Natural killer cell treated with Interleukin-12 subunit alpha and Interleukin-12 subunit beta and Interleukin-15 and Interleukin-18, amount 100 ng/mL, for 72 hours (primary cell): ENCODE measurements around the gene TRABD2B. TPM values are rescaled to one million over a fixed set of nuclear protein-coding genes. Genes with fewer than 3 reads are reported as not detected.
A peak's percentile ranks its signal among the peaks of the same experiment; 100 is the strongest.

Experiments
- ATAC-seq, 2 donors: fragments of 150-1000 bp; cut with Tn5 transposase in 1 of 2; sonication (Bioruptor Pico), chemical (Tn5 transposase) in 1 of 2; 2 replicates each; pipeline ENCODE4 v1.10.0; 2021
- DNase-seq: peaks from one replicate; pipeline ENCODE4 v3.0.0; 2022; ENCODE audit warnings: low spot score
- H3K27ac Mint-ChIP-seq, 2 donors: 1 replicate in 1 of 2; 2 replicates in 1 of 2; pipeline ENCODE4 v1.8.0; 2022; ENCODE audit warnings: mixed read lengths in 2 of 2, mild to moderate bottlenecking in 1 of 2, moderate library complexity in 1 of 2
- H3K27me3 Mint-ChIP-seq, 2 donors: 1 replicate in 1 of 2; 2 replicates in 1 of 2; pipeline ENCODE4 v1.8.0; 2022; ENCODE audit warnings: mixed read lengths in 2 of 2
- H3K36me3 Mint-ChIP-seq: one replicate; pipeline ENCODE4 v1.8.0; 2022; ENCODE audit warnings: mixed read lengths
- H3K4me1 Mint-ChIP-seq, 2 donors: 1 replicate in 1 of 2; 2 replicates in 1 of 2; pipeline ENCODE4 v1.8.0; 2022; ENCODE audit warnings: low read depth in 2 of 2, mixed read lengths in 2 of 2, mild to moderate bottlenecking in 1 of 2
- H3K4me3 Mint-ChIP-seq: one replicate; pipeline ENCODE4 v1.8.0; 2022; ENCODE audit warnings: mixed read lengths
- H3K9me3 Mint-ChIP-seq: 2 replicates; pipeline ENCODE4 v1.8.0; 2022; ENCODE audit warnings: mixed read lengths
- total RNA-seq, 2 donors: library from RNA; stranded (reverse); gene quantifications; one replicate each; pipeline ENCODE4 v1.2.3, GENCODE V29; 2022

Gene TRABD2B
- total RNA-seq, 2 donors from 2014 or later: not detected

GRCh38 chr1:47795102-47795501, 202.1 kb downstream of the TRABD2B start:
- no peaks in the 10 kb centered on the region for H3K36me3 Mint-ChIP-seq
- no peaks in the 10 kb centered on the region for H3K9me3 Mint-ChIP-seq
- ATAC-seq: no peak
- H3K27me3 Mint-ChIP-seq: peaks cover 0 to 3% of the 10 kb centered on the region in 2 donors
- no peak overlapping the region for H3K4me3 Mint-ChIP-seq
- H3K4me1 Mint-ChIP-seq: no peaks in the 10 kb centered on the region
- DNase-seq: no peak
- H3K27ac Mint-ChIP-seq: no peak overlapping the region

GRCh38 chr1:47794530-47794929, 202.7 kb downstream of the TRABD2B start:
- Mint-ChIP-seq H3K4me1 (no peaks in the 10 kb centered on the region), H3K9me3 (no peaks in the 10 kb centered on the region), H3K36me3 (no peaks in the 10 kb centered on the region), H3K4me3 (no peak overlapping the region), H3K27ac (no peak overlapping the region), H3K27me3 (peaks cover 3 to 5% of the 10 kb centered on the region in 2 donors)
- ATAC-seq (no peak), DNase-seq (no peak)

GRCh38 chr1:47794081-47794480, 203.1 kb downstream of the TRABD2B start:
- H3K9me3 Mint-ChIP-seq: no peaks in the 10 kb centered on the region
- no peaks in the 10 kb centered on the region for H3K36me3 Mint-ChIP-seq
- no peak overlapping the region for H3K4me3 Mint-ChIP-seq
- ATAC-seq (no peak), DNase-seq (no peak)
- H3K4me1 Mint-ChIP-seq: no peaks in the 10 kb centered on the region
- no peak overlapping the region for H3K27ac Mint-ChIP-seq
- H3K27me3 Mint-ChIP-seq: peaks cover 3 to 8% of the 10 kb centered on the region in 2 donors

DNA sequence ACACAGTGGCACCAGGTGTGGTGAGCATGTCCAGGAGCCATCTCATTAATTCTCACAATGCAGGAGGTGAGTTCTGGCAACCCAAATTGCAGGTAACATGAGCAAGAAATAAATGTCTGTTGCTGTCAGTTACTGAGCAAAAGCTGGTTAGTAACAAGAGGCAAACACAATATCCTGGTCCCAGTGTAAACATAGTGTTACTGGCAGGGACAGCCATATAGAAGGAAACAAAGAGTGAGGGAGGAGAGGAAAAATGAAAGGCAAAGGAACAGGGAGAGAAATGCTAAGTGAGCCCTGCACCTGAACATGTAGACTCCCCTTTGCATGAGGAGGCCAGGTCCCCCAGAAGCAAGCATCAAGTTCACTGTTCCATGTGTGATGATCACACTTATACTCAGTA, 203.6 kb downstream of the TRABD2B start:
- ATAC-seq (no peak), DNase-seq (no peak)
- Mint-ChIP-seq H3K27ac (no peak overlapping the region), H3K9me3 (no peaks in the 10 kb centered on the region), H3K4me3 (no peak overlapping the region), H3K27me3 (peaks cover 3 to 8% of the 10 kb centered on the region in 2 donors), H3K36me3 (no peaks in the 10 kb centered on the region), H3K4me1 (no peaks in the 10 kb centered on the region)

DNA sequence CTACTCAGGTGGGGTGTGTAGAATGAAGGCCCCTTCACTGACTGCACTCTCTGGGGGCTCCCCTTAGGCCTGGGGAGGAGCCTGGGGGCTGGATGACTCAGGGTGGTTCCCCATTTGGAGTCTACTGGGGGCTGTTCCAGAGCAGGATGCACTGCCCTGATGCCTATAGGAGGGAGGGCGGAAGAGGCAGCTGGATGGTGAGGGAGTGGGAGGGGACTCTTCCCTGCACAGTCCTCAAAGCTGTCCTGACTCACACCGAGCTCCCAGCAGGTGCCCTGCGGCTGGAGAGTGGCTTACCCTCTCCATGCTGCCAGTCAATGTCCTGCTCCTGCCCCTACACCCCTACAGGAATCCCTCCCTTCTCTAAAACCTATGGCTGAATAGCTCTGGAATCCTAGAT, 204.4 kb downstream of the TRABD2B start:
- Mint-ChIP-seq H3K9me3 (no peaks in the 10 kb centered on the region), H3K27ac (no peak overlapping the region)

DNA sequence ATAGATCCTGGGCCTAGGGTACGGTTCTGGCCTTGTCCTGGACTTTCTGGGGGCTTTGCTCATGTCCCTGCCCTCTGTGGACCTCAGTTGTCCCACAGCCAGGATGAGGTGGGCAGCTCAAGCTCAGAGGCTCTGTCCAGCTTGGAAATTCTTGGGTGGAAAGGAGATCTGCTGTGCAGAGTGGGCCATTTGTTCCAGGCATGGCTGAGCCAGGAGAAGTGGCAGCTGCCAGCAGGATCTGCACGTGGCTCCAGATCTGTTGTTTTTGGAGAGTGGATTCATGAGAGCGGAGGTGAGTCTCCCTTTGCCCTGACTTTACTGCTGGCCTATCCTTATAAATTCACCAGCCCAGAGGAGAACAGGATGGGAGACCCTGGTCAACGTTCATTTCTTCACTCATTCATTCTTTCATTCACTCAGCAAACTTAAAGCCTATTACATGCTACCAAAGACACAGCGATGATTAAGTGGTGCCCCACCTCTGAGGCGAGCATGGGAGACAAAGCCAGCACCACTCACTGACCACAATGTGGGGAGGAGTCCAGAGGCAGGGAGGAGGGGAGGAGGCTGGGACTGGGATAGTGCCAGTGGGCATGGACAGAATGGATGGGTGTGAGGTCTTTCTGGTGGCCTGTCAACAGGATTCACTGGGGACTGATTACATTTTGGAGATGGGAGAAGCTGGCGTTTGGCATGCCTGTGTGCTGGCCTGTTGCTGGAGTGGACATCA, 205.1 kb downstream of the TRABD2B start:
- H3K27ac Mint-ChIP-seq: no peak overlapping the region
- H3K27me3 Mint-ChIP-seq: peaks cover 8% of the 10 kb centered on the region in 2 donors
- ATAC-seq (no peak), DNase-seq (no peak)
- H3K9me3 Mint-ChIP-seq: no peaks in the 10 kb centered on the region
- H3K36me3 Mint-ChIP-seq: no peaks in the 10 kb centered on the region
- no peak overlapping the region for H3K4me3 Mint-ChIP-seq
- H3K4me1 Mint-ChIP-seq: no peaks in the 10 kb centered on the region

More for the DNA sequence above, 204.4 kb downstream of the TRABD2B start:
- Mint-ChIP-seq H3K36me3 (no peaks in the 10 kb centered on the region), H3K27me3 (peaks cover 3 to 8% of the 10 kb centered on the region in 2 donors), H3K4me1 (no peaks in the 10 kb centered on the region), H3K4me3 (no peak overlapping the region)
- ATAC-seq: no peak
- no peak for DNase-seq

DNA sequence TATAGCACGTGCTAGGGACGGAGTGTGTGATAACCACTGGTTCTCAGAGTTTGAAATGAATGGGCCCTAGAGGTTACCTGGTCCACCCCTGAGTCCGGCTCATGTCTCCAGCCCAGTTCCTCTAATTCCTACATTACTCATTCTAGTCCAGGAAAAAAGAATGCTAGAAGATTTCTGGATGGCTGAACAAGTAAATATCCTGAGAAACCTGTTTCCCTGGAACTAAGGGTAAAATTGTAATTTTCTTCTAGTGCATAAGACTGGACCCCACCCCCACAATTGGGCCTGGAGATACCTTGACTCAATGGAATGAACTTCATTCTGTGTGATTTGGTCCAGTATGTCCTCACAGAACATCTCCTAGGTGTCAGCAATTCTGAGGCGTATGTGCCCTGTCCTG, 208.4 kb downstream of the TRABD2B start:
- H3K27me3 Mint-ChIP-seq: peaks cover 12 to 15% of the 10 kb centered on the region in 2 donors
- H3K36me3 Mint-ChIP-seq: no peaks in the 10 kb centered on the region
- H3K9me3 Mint-ChIP-seq: no peaks in the 10 kb centered on the region
- DNase-seq (no peak), ATAC-seq (no peak)
- no peak overlapping the region for H3K4me3 Mint-ChIP-seq
- no peaks in the 10 kb centered on the region for H3K4me1 Mint-ChIP-seq
- no peak overlapping the region for H3K27ac Mint-ChIP-seq

DNA sequence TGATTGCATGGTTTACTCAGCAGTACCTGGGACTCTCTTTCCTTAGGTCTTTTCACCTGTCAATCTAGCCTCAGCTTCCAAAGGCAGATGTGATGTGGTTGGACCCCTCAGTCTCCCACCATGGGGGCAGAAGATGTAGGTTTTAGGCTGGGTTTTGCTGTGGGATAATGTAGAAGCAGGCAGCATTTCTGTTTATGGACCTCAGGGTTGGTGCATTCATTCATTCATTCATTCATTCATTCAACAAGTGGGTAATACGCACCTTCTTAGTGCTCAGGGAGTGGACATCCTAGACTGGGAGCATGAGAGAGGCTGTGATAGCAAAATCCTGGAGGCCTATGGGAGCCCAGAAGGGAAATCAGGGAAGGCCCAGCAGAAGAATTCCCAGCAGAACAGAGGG, 209.6 kb downstream of the TRABD2B start:
- no peaks in the 10 kb centered on the region for H3K4me1 Mint-ChIP-seq
- H3K27ac Mint-ChIP-seq: no peak overlapping the region
- DNase-seq (no peak), ATAC-seq (no peak)
- H3K9me3 Mint-ChIP-seq: no peaks in the 10 kb centered on the region
- H3K27me3 Mint-ChIP-seq: peaks cover 12 to 15% of the 10 kb centered on the region in 2 donors
- no peak overlapping the region for H3K4me3 Mint-ChIP-seq
- H3K36me3 Mint-ChIP-seq: no peaks in the 10 kb centered on the region

GRCh38 chr1:47786316-47786715, 210.9 kb downstream of the TRABD2B start:
- H3K9me3 Mint-ChIP-seq: no peaks in the 10 kb centered on the region

DNA sequence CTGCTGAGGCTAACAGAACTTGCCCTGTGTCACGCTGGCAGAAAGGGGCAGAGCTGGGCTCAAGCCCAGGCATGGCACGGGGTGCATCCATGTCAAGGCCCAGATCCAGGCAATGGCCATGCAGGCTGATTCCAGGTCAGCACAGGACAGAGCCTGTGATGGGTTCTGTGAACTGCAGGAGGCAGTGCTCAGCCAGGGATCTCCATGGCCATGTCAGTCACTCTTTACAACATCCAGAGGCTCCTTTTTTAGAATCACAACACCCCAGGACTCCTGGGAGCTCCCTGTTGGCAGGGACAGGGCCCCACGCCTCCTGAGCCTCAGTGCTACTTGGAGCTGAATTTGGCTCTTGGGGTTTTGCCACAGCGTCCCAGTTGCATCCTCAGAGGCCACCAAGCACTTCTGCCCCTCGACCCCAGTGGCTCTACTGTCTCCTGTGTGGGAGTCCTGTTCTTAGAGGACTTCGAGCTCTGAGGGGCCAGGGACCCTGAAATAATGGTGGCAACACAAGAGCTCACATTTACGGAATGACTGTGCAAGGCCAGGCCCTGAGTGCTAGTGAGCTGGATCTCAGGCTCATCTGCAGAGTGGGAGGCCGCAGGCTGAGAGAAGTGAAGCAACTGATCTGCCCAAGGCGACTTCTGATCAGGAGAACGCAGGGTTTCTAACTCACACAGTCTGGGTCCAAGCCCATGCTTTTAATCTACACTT, 211.5 kb downstream of the TRABD2B start:
- no peak overlapping the region for H3K4me3 Mint-ChIP-seq
- H3K27me3 Mint-ChIP-seq: peaks cover 9 to 23% of the 10 kb centered on the region in 2 donors
- ATAC-seq: peak; percentile 6 to 21
- no peaks in the 10 kb centered on the region for H3K36me3 Mint-ChIP-seq
- no peaks in the 10 kb centered on the region for H3K9me3 Mint-ChIP-seq
- H3K4me1 Mint-ChIP-seq: no peaks in the 10 kb centered on the region
- no peak for DNase-seq
- no peak overlapping the region for H3K27ac Mint-ChIP-seq

More at GRCh38 chr1:47786316-47786715, 210.9 kb downstream of the TRABD2B start:
- ATAC-seq (no peak), DNase-seq (no peak)
- no peak overlapping the region for H3K27ac Mint-ChIP-seq
- no peak overlapping the region for H3K4me3 Mint-ChIP-seq
- H3K36me3 Mint-ChIP-seq: no peaks in the 10 kb centered on the region
- H3K27me3 Mint-ChIP-seq: peaks cover 9 to 23% of the 10 kb centered on the region in 2 donors
- no peaks in the 10 kb centered on the region for H3K4me1 Mint-ChIP-seq

GRCh38 chr1:47785118-47785517, 212.1 kb downstream of the TRABD2B start:
- Mint-ChIP-seq H3K4me1 (no peaks in the 10 kb centered on the region), H3K4me3 (no peak overlapping the region), H3K9me3 (no peaks in the 10 kb centered on the region), H3K36me3 (no peaks in the 10 kb centered on the region), H3K27ac (no peak overlapping the region), H3K27me3 (peaks cover 9 to 23% of the 10 kb centered on the region in 2 donors)
- no peak for DNase-seq
- ATAC-seq: no peak

- H3K27me3 Mint-ChIP-seq: peaks cover 9 to 17% of the 10 kb centered on the region in 2 donors
- H3K4me3 Mint-ChIP-seq: no peak overlapping the region
- no peaks in the 10 kb centered on the region for H3K9me3 Mint-ChIP-seq
- no peak for ATAC-seq
- no peak for DNase-seq
- H3K4me1 Mint-ChIP-seq: no peaks in the 10 kb centered on the region
- H3K27ac Mint-ChIP-seq: no peak overlapping the region
- H3K36me3 Mint-ChIP-seq: no peaks in the 10 kb centered on the region
Observed at GRCh38 chr1:47784497-47784822, 212.7 kb downstream of the TRABD2B start.

DNA sequence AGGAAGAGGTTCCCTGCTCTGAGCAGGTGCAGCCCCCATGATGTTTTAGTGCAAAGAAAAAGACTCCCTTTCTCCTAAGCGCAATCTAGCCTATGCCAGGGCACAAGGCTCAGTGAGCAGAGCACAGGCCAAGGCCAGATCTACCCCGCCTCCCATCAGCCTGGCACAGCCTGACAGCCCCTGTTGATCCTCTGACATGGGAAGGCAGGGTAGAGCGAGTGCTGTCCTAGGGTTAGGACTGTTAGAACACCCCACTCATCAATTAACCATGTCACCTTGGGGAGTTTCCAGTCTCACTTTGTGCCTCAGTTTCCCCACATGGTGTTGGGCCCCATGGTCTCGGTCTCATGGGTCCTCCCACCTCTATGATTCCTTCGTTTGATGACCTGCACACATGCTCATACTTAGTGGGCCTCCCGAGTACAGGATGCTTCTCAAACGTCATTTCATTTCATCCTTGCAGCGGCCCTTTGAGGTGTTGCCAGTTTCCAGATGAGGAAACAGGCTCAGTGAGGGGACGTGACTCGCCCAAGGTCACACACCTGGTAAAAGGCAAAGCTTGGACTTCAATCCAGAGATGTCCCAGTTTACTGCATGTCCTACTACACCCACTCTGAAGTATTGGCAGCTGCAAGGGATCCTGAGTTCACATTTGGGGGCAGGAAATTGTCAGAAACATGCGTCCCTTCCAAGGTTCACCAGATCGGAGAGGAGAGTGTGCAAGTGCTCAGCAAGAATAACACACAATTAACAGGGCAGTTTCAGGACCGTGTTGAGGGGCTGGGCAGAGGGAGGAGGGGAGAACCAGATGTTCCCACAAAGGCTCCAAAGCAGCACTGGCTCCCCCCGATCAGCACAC, 213.3 kb downstream of the TRABD2B start:
- Mint-ChIP-seq H3K4me1 (no peaks in the 10 kb centered on the region), H3K9me3 (no peaks in the 10 kb centered on the region), H3K27ac (no peak overlapping the region), H3K27me3 (peaks cover 9 to 15% of the 10 kb centered on the region in 2 donors), H3K36me3 (no peaks in the 10 kb centered on the region), H3K4me3 (no peak overlapping the region)
- ATAC-seq (no peak), DNase-seq (no peak)
